Measurements from ENCODE around the gene FOXB1. TPM values are rescaled to one million over a fixed set of nuclear protein-coding genes. Genes with fewer than 3 reads are reported as not detected.

The FOXB1 gene
- total and polyA plus RNA-seq, 2 experiments from 2014 or later: 4.7 to 6.7 TPM

DNA sequence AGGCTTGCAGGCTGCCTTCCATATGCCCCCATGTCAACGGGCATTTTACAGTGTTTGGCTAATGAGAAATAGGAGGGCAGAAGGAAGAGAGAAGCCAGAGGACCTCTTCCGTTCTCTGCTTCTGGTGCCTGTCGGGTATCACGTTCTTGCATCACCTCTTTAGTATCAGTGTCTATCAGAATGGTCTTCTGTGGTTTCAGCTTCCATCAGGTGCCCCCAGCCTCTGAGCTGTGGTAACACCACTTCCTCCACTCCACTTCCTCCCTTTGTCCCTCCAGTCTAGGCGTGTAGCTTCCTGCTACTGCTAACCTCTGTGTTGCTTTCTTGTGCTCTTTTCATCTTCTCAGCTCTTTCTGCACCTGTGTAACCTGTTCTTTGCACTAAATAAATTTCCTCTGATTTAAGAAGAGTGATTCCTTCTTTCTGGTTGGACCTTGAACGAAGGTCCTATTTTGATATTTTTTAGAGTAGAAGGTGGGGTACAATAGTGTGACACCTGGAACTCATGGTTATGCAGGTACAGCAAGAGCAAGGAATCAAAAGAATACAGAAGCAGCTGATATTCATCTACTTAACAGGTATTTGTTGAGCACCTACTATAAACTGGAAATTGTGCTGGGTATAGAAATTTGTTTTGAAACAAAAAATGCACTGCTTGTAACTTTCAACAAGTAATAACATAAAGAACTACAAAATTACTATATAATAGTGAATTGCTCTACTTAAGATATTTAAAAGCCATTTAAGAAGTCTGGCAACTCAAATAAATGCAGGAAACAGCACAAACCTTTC, 27.4 kb upstream of the FOXB1 start:
- TF ChIP-seq NANOG (IDR thresholded peaks at IDR 0.05; ENCODE audit: borderline replicate concordance) (no peak), STAT1 (IDR thresholded peaks at IDR 0.05; ENCODE audit: unreplicated experiment) (no peak)
- TF ChIP-seq, protein P1, sequence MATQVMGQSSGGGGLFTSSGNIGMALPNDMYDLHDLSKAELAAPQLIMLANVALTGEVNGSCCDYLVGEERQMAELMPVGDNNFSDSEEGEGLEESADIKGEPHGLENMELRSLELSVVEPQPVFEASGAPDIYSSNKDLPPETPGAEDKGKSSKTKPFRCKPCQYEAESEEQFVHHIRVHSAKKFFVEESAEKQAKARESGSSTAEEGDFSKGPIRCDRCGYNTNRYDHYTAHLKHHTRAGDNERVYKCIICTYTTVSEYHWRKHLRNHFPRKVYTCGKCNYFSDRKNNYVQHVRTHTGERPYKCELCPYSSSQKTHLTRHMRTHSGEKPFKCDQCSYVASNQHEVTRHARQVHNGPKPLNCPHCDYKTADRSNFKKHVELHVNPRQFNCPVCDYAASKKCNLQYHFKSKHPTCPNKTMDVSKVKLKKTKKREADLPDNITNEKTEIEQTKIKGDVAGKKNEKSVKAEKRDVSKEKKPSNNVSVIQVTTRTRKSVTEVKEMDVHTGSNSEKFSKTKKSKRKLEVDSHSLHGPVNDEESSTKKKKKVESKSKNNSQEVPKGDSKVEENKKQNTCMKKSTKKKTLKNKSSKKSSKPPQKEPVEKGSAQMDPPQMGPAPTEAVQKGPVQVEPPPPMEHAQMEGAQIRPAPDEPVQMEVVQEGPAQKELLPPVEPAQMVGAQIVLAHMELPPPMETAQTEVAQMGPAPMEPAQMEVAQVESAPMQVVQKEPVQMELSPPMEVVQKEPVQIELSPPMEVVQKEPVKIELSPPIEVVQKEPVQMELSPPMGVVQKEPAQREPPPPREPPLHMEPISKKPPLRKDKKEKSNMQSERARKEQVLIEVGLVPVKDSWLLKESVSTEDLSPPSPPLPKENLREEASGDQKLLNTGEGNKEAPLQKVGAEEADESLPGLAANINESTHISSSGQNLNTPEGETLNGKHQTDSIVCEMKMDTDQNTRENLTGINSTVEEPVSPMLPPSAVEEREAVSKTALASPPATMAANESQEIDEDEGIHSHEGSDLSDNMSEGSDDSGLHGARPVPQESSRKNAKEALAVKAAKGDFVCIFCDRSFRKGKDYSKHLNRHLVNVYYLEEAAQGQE (IDR thresholded peaks at IDR 0.05; ENCODE audit: unreplicated experiment): no peak
- Histone ChIP-seq H3K27me3 (ENCODE audit: insufficient read depth) (no peaks in the 10 kb centered on the region), H2AFZ (no peak overlapping the region), H3F3A (replicated peaks; ENCODE audit: low read depth) (no peaks in the 10 kb centered on the region), H4K20me1 (replicated peaks; ENCODE audit: insufficient read depth) (no peaks in the 10 kb centered on the region), H3K27ac (ENCODE audit: low read depth) (no peak overlapping the region), H3K36me3 (ENCODE audit: insufficient read depth) (no peaks in the 10 kb centered on the region), H3K4me1 (ENCODE audit: insufficient read depth) (no peaks in the 10 kb centered on the region), H3K4me2 (no peak overlapping the region), H3K4me3 (no peak overlapping the region), H3K79me2 (replicated peaks; ENCODE audit: insufficient read depth) (no peaks in the 10 kb centered on the region), H3K9me2 (ENCODE audit: insufficient read depth) (no peaks in the 10 kb centered on the region)
- H3K36me3 Mint-ChIP-seq (ENCODE audit: low read depth): no peaks in the 10 kb centered on the region
- no peak for DNase-seq (ENCODE audit: low spot score)
- no peaks in the 10 kb centered on the region for H3K4me1 Mint-ChIP-seq
- H3K4me3 Mint-ChIP-seq: no peak overlapping the region
- no peaks in the 10 kb centered on the region for H3K9me3 Mint-ChIP-seq
- no peaks in the 10 kb centered on the region for H3K27me3 Mint-ChIP-seq (ENCODE audit: insufficient read depth, low read depth, poor library complexity)
- no peak overlapping the region for H3K27ac Mint-ChIP-seq
- ATAC-seq: no peak

GRCh38 chr15:59991834-59992233, 12.3 kb upstream of the FOXB1 start:
- H3K9me3 Mint-ChIP-seq: no peaks in the 10 kb centered on the region
- Histone ChIP-seq H3K27ac (ENCODE audit: low read depth) (no peak overlapping the region), H3K4me3 (no peak overlapping the region), H4K20me1 (replicated peaks; ENCODE audit: insufficient read depth) (no peaks in the 10 kb centered on the region), H3K27me3 (ENCODE audit: insufficient read depth) (peaks cover 23% of the 10 kb centered on the region), H3F3A (replicated peaks; ENCODE audit: low read depth) (peaks cover 15% of the 10 kb centered on the region), H3K4me1 (ENCODE audit: insufficient read depth) (peaks cover 34% of the 10 kb centered on the region), H3K79me2 (replicated peaks; ENCODE audit: insufficient read depth) (no peaks in the 10 kb centered on the region), H3K4me2 (no peak overlapping the region), H3K36me3 (ENCODE audit: insufficient read depth) (no peaks in the 10 kb centered on the region), H3K9me2 (ENCODE audit: insufficient read depth) (no peaks in the 10 kb centered on the region), H2AFZ (no peak overlapping the region)
- peaks cover 29% of the 10 kb centered on the region for H3K27me3 Mint-ChIP-seq (ENCODE audit: insufficient read depth, low read depth, poor library complexity)
- no peak for DNase-seq (ENCODE audit: low spot score)
- H3K4me3 Mint-ChIP-seq: no peak overlapping the region
- H3K36me3 Mint-ChIP-seq (ENCODE audit: low read depth): no peaks in the 10 kb centered on the region
- TF ChIP-seq, protein P2, sequence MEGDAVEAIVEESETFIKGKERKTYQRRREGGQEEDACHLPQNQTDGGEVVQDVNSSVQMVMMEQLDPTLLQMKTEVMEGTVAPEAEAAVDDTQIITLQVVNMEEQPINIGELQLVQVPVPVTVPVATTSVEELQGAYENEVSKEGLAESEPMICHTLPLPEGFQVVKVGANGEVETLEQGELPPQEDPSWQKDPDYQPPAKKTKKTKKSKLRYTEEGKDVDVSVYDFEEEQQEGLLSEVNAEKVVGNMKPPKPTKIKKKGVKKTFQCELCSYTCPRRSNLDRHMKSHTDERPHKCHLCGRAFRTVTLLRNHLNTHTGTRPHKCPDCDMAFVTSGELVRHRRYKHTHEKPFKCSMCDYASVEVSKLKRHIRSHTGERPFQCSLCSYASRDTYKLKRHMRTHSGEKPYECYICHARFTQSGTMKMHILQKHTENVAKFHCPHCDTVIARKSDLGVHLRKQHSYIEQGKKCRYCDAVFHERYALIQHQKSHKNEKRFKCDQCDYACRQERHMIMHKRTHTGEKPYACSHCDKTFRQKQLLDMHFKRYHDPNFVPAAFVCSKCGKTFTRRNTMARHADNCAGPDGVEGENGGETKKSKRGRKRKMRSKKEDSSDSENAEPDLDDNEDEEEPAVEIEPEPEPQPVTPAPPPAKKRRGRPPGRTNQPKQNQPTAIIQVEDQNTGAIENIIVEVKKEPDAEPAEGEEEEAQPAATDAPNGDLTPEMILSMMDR (conservative IDR thresholded peaks at IDR 0.05; ENCODE audit: low read depth in 2 of 2): no peak
- no peak for TF ChIP-seq POLR2AphosphoS5 (IDR thresholded peaks at IDR 0.05; ENCODE audit: low read depth)
- TF ChIP-seq, protein P1 (IDR thresholded peaks at IDR 0.05; ENCODE audit: unreplicated experiment): no peak
- TF ChIP-seq ZNF114 (CRISPR knock-in tag; IDR thresholded peaks at IDR 0.05): no peak
- TF ChIP-seq, protein P3, sequence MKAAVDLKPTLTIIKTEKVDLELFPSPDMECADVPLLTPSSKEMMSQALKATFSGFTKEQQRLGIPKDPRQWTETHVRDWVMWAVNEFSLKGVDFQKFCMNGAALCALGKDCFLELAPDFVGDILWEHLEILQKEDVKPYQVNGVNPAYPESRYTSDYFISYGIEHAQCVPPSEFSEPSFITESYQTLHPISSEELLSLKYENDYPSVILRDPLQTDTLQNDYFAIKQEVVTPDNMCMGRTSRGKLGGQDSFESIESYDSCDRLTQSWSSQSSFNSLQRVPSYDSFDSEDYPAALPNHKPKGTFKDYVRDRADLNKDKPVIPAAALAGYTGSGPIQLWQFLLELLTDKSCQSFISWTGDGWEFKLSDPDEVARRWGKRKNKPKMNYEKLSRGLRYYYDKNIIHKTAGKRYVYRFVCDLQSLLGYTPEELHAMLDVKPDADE (IDR thresholded peaks at IDR 0.05): no peak
- no peak for TF ChIP-seq EZH2 (IDR thresholded peaks at IDR 0.05; ENCODE audit: low read depth, unreplicated experiment)
- H3K4me1 Mint-ChIP-seq: peaks cover 28% of the 10 kb centered on the region
- no peak overlapping the region for H3K27ac Mint-ChIP-seq
- ATAC-seq: no peak
